NT2/D1 (cell line): Measurements from ENCODE around the gene KCNG1.

Experiments used
- DNase-seq: peaks from one replicate; pipeline ENCODE4 v3.0.0-alpha.2; 2011; ENCODE audit warnings: low read depth, low spot score
- H3K27me3 ChIP-seq: 2 replicates; pipeline ENCODE4 v1.6.0; 2011; ENCODE audit warnings: mild to moderate bottlenecking; ENCODE audit not compliant: insufficient read length, insufficient read depth
- H3K36me3 ChIP-seq: 2 replicates; pipeline ENCODE4 v1.6.1; 2011; ENCODE audit warnings: mild to moderate bottlenecking, low read length, mixed read lengths; ENCODE audit not compliant: insufficient read depth, insufficient read length
- H3K4me1 ChIP-seq: 2 replicates; pipeline ENCODE4 v1.5.1; 2011; ENCODE audit not compliant: insufficient read depth, insufficient read length
- H3K4me3 ChIP-seq: 2 replicates; pipeline ENCODE4 v1.5.1; 2011; ENCODE audit warnings: low read depth; ENCODE audit not compliant: insufficient read length
- H3K9ac ChIP-seq: 2 replicates; pipeline ENCODE4 v1.6.0; 2011; ENCODE audit warnings: low read depth; ENCODE audit not compliant: insufficient read length
- H3K9me3 ChIP-seq: 2 replicates; pipeline ENCODE4 v1.5.1; 2011; ENCODE audit warnings: mild to moderate bottlenecking, low read length; ENCODE audit not compliant: insufficient read depth
- SUZ12 ChIP-seq: IDR thresholded peaks from 2 replicates; pipeline ENCODE4 v1.6.1; 2011; ENCODE audit not compliant: insufficient read length, insufficient read depth; ENCODE audit errors: extremely low read depth
- YY1 ChIP-seq: IDR thresholded peaks from 2 replicates; pipeline ENCODE4 v1.6.1; 2011; ENCODE audit not compliant: insufficient read length, insufficient read depth
- ZNF274 ChIP-seq: IDR thresholded peaks from 2 replicates; pipeline ENCODE4 v1.6.1; 2011; ENCODE audit warnings: mild to moderate bottlenecking, low read depth, low read length

The KCNG1 gene

DNA sequence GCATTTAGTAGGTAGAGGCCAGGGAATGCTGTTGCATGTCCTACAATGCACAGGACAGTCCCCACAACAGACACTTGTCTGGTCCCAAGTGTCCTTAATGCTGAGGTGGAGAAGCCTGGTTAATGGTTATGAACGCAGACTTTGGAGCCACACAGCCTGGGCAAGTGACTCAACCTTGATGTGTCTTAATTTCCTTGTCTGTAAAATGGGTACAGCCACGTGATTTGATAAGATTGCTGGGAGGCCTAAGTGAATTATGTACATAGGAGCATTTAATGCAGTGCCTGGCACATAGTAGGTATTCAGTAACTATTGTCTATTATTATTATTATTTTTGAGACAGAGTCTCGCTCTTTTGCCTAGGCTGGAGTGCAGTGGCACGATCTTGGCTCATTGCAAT, 11.4 kb downstream of the KCNG1 start:
- no peak for TF ChIP-seq ZNF274
- TF ChIP-seq YY1: no peak
- TF ChIP-seq SUZ12: no peak
- H3K4me1 ChIP-seq: peaks cover 14% of the 10 kb centered on the region
- no peaks in the 10 kb centered on the region for H3K27me3 ChIP-seq
- no peaks in the 10 kb centered on the region for H3K9me3 ChIP-seq
- DNase-seq: no peak
- no peak overlapping the region for H3K9ac ChIP-seq
- H3K4me3 ChIP-seq: no peak overlapping the region
- H3K36me3 ChIP-seq: peaks cover 61% of the 10 kb centered on the region

DNA sequence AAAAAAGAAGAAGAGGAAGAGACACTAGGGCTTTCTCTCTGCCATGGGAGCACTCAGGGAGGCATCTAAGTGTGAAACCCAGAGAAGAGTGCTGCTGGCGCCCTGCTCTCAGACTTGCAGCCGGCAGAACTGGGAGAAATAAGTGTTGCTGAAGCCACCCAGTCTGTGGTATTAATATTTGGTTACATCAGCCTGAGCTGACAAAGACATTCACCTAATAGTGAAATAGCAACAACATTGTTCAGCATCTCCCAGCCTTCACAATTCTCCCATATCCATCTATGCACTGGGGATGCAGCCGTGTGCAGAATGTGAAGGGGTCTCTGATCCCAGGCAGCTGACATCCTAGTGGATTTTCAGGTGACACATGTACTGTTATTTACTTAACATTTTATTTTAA, 12.0 kb downstream of the KCNG1 start:
- TF ChIP-seq SUZ12: no peak
- TF ChIP-seq YY1: no peak
- no peak for TF ChIP-seq ZNF274
- no peak for DNase-seq
- H3K36me3 ChIP-seq: peaks cover 66% of the 10 kb centered on the region
- H3K9me3 ChIP-seq: no peaks in the 10 kb centered on the region
- no peaks in the 10 kb centered on the region for H3K27me3 ChIP-seq
- H3K4me1 ChIP-seq: peaks cover 14% of the 10 kb centered on the region
- no peak overlapping the region for H3K4me3 ChIP-seq
- no peak overlapping the region for H3K9ac ChIP-seq

DNA sequence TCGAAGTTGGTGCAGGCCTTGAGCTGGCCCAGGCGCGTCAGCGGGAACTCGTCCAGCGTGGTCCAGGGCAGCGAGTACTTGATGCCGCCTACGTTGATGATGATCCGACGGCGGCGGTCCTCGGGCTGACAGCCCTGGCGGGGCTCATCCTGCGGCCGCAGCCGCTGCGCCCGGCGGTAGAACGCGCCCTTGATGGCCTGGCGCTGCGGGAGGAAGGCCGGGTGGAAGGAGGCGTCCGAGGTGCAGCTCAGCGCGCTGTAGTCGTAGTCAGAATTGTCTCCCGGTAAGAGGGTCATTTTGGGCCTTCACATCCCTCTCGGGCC, 12.9 kb downstream of the KCNG1 start:
- DNase-seq: no peak
- Histone ChIP-seq H3K27me3 (no peaks in the 10 kb centered on the region), H3K9me3 (no peaks in the 10 kb centered on the region), H3K9ac (no peak overlapping the region), H3K36me3 (peaks cover 75% of the 10 kb centered on the region), H3K4me1 (peaks cover 10% of the 10 kb centered on the region), H3K4me3 (no peak overlapping the region)
- TF ChIP-seq YY1 (no peak), SUZ12 (no peak), ZNF274 (no peak)

DNA sequence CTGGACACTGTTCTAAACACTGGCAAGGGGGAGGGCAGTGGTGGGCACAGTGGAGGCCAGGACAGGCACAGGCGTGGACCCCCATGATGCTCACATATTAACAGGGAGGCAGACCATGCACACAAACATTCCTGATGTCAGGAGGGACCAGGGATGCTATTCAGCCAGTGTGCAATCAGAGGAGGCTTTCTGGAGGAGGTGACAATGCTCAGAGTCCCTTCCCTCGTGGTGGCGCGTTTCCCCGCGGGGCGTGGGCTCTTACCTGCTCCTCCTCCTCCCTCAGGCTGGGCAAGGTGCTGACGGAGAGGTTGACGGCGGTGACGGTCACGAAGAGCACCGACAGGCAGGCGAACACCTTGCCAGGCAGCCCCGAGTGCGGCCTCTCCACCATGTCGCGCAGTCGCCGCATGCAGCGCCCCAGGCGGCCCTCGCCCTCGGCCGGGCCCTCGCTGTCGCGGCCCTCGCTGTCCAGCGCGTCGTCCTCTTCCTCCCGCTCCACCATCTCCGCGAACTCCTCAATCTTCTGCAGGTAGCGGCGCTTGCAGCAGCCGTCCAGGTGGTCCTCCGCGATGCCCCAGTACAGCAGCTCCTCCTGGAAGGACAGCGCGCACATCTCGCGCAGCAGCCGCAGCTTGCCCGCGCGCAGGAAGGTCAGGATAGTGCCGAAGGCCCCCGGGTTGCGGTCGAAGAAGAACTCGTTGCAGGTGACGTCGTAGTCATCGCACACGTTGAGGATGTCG, 13.4 kb downstream of the KCNG1 start:
- no peak for DNase-seq
- Histone ChIP-seq H3K9ac (no peak overlapping the region), H3K9me3 (no peaks in the 10 kb centered on the region), H3K4me1 (peaks cover 4% of the 10 kb centered on the region), H3K36me3 (peaks cover 77% of the 10 kb centered on the region), H3K4me3 (no peak overlapping the region), H3K27me3 (no peaks in the 10 kb centered on the region)
- TF ChIP-seq SUZ12 (no peak), ZNF274 (no peak), YY1 (no peak)

DNA sequence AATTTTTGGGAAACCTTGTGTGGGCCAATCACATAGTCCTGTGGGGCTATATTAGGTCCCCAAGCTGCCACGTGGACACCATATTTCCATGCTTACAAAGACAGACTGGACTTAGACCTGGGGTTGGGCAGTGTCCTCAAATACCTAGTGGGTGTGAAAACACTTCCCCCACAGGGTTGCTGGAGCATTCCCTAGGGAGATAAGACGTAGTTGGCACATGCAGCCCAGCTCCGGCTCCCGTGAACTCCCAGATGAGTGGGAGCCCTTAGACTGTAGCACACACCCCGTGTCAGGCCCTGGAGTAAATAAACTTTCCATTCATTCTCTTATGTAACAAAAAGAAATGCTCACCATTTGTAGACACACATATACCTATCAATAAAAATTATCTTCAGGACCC, 14.2 kb downstream of the KCNG1 start:
- Histone ChIP-seq H3K9ac (no peak overlapping the region), H3K4me3 (no peak overlapping the region), H3K9me3 (no peaks in the 10 kb centered on the region), H3K36me3 (peaks cover 84% of the 10 kb centered on the region), H3K4me1 (no peaks in the 10 kb centered on the region), H3K27me3 (no peaks in the 10 kb centered on the region)
- TF ChIP-seq ZNF274 (no peak), YY1 (no peak), SUZ12 (no peak)
- DNase-seq: no peak

DNA sequence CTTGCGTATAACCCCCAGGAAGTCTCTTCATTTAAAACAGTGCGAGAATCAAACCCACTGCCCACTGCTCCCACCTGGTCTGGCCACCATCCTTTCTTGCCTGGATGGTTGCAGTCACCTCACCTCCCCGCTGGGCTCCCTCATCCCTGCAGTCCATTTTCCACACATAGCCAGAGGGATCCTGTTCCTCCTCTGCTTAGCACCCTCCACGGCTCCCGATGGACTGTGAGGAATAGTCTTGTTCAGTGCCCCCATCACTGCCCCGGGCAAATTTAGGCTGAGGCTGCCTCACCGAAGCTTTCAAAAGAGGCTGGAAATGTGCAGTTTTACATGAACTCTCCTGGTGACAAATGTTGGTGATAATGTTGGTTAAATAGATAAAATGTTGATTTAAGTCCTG, 17.7 kb downstream of the KCNG1 start:
- no peaks in the 10 kb centered on the region for H3K9me3 ChIP-seq
- no peaks in the 10 kb centered on the region for H3K27me3 ChIP-seq
- TF ChIP-seq YY1 (no peak), ZNF274 (no peak), SUZ12 (no peak)
- H3K4me3 ChIP-seq: no peak overlapping the region
- H3K36me3 ChIP-seq: peaks cover 82% of the 10 kb centered on the region
- no peak for DNase-seq
- no peaks in the 10 kb centered on the region for H3K4me1 ChIP-seq
- H3K9ac ChIP-seq: no peak overlapping the region

DNA sequence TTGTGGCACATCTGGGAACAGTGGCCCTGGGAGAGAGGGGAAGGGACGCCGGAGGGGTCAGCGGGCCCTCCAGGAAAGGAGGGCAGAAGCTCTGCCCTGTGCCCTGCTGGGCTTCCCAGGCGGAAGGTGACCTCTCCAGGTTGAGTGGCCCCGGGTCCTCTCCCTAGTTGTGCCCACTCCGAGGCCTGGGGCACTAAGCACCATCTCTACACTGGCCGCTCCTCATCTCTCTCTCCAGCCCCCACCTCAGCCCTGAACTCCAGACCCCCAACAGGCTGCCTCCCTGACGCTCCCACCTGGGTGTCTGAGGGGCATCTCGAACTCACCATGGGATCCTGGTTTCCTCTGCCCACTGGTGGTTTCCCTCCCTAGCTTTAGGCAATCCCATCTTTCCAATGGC, 18.1 kb downstream of the KCNG1 start:
- no peaks in the 10 kb centered on the region for H3K4me1 ChIP-seq
- peaks cover 77% of the 10 kb centered on the region for H3K36me3 ChIP-seq
- DNase-seq: no peak
- H3K4me3 ChIP-seq: no peak overlapping the region
- H3K27me3 ChIP-seq: no peaks in the 10 kb centered on the region
- no peaks in the 10 kb centered on the region for H3K9me3 ChIP-seq
- no peak overlapping the region for H3K9ac ChIP-seq
- TF ChIP-seq ZNF274 (no peak), SUZ12 (no peak), YY1 (no peak)
